ENCODE results near the gene IL15. TPM values are rescaled to one million over a fixed set of nuclear protein-coding genes. Genes with fewer than 3 reads are reported as not detected.

The IL15 gene
- total and polyA plus RNA-seq, 2 of the 8 experiments (the other 6 are each of a cell fraction or from before 2014, with no cell fraction given): 0.30 to 0.61 TPM

DNA sequence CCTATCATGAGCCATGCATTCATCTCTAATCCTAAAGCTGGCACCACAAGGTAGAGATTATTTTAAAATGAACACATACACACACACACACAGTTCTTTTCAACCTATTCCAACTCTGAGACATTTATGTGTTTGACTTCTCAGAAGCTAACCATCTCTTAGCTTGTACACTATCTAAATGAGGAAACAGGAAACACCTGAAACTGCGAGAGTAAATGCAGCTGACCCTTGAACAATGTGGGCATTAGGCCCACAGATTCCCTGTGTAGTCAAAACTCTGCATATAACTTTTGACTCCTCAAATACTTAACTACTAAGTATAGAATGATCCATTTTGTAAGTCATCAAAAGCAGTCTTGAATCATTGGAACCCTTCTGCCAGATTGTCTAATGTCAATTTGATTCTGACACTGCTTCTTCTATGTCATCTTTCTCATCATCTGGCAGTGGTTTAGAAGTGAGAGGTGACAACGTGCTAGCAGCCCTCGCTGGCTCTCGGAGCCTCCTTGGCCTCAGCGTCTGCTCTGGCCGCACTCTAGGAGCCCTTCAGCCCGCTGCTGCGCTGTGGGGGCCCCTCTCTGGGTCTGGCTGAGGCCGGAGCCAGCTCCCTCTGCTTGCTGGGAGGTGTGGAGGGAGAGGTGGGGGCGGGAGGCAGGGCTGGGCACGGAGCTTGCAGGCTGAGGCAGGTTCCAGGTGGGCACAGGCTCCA, 21.4 kb upstream of the IL15 start:
- Histone ChIP-seq H3K27me3 (replicated peaks in 1 of 4; ENCODE audit: control insufficient read depth in 3 of 4, extremely low read depth in 1 of 4, insufficient read depth in 3 of 4, low read length in 3 of 4) (no peaks in the 10 kb centered on the region), H2AFZ (ENCODE audit: low read length) (no peak overlapping the region), H4K91ac (replicated peaks; ENCODE audit: insufficient read length, low read length) (no peak overlapping the region), H3K27ac (ENCODE audit: low read depth, low read length) (no peak overlapping the region), H3K56ac (replicated peaks; ENCODE audit: insufficient read length, low read depth, low read length) (no peak overlapping the region), H2BK20ac (ENCODE audit: low read length) (no peak overlapping the region), H3K9ac (replicated peaks in 1 of 4; ENCODE audit: extremely low read depth in 1 of 4, low read depth in 3 of 4, low read length in 3 of 4) (no peak overlapping the region), H3K14ac (ENCODE audit: insufficient read length) (no peak overlapping the region), H3K23me2 (ENCODE audit: low read depth, low read length) (no peaks in the 10 kb centered on the region), H3K23ac (ENCODE audit: insufficient read length) (no peak overlapping the region), H3K4ac (replicated peaks; ENCODE audit: insufficient read length, low read depth, low read length) (no peak overlapping the region), H4K5ac (ENCODE audit: insufficient read length, low read depth, low read length) (no peak overlapping the region), H3K36me3 (ENCODE audit: control insufficient read depth in 2 of 4, insufficient read depth in 4 of 4, low read length in 3 of 4) (no peaks in the 10 kb centered on the region), H4K8ac (ENCODE audit: extremely low read depth, insufficient read depth, low read length) (no peak overlapping the region), H3K4me2 (ENCODE audit: insufficient read depth in 1 of 2, low read depth in 2 of 2, low read length in 2 of 2) (no peak overlapping the region), H3K79me2 (ENCODE audit: control insufficient read depth in 1 of 2, insufficient read depth in 2 of 2, low read length in 2 of 2) (no peaks in the 10 kb centered on the region), H3K18ac (ENCODE audit: extremely low read depth, low read length) (no peak overlapping the region), H2BK15ac (ENCODE audit: low read length) (no peak overlapping the region), H2BK12ac (ENCODE audit: low read depth, low read length) (no peak overlapping the region), H2BK5ac (ENCODE audit: low read depth, low read length) (no peak overlapping the region), H4K20me1 (replicated peaks in 1 of 2; ENCODE audit: control insufficient read depth in 1 of 2, insufficient read depth in 2 of 2, low read length in 2 of 2) (no peaks in the 10 kb centered on the region), H3K4me1 (replicated peaks in 1 of 4; ENCODE audit: control insufficient read depth in 3 of 4, insufficient read depth in 4 of 4, low read length in 3 of 4) (no peaks in the 10 kb centered on the region), H2BK120ac (replicated peaks; ENCODE audit: low read depth, low read length) (no peak overlapping the region), H3K4me3 (ENCODE audit: extremely low read depth in 1 of 4, insufficient read depth in 2 of 4, low read depth in 3 of 4, low read length in 4 of 4) (no peak overlapping the region), H2AK5ac (ENCODE audit: low read depth, low read length) (no peak overlapping the region), H3K79me1 (ENCODE audit: low read depth, low read length) (no peaks in the 10 kb centered on the region), H3K9me3 (ENCODE audit: insufficient read depth in 2 of 2, low read depth in 1 of 2, low read length in 1 of 2) (peaks cover 0 to 5% of the 10 kb centered on the region in 2 experiments; a peak in 1 of 4 replicates)
- ChIA-PET CTCF (ENCODE audit: partially characterized antibody) (interaction anchor here (0.6 to 1.8 kb wide), 2 partner anchors 39 to 417 kb away, joined by 3 to 4 read pairs; no protein-coding TSS in a partner anchor), POLR2A (ENCODE audit: partially characterized antibody) (no interaction called here)
- 89% methylated on average over 9 of the region's 11 CpGs; no CpG with 5 or more reads in 1 of the 2 experiments for WGBS, 2 experiments (ENCODE audit: extremely low coverage in 1 of 2, insufficient coverage in 1 of 2, insufficient read length in 1 of 2, insufficient replicate concordance in 2 of 2, low coverage in 1 of 2, low lambda C conversion rate in 2 of 2, missing lambda C conversion rate in 1 of 2)
- DNase-seq (ENCODE audit: low read depth in 1 of 2, low spot score in 2 of 2) (no peak), FAIRE-seq (no peak)
- TF ChIP-seq EZH2 (IDR thresholded peaks at IDR 0.05; ENCODE audit: low read depth, low read length, severe bottlenecking): no peak
- TF ChIP-seq SP1 (IDR thresholded peaks at IDR 0.05; ENCODE audit: low read depth, low read length): no peak
- no peak for TF ChIP-seq KDM4A (IDR thresholded peaks at IDR 0.05; ENCODE audit: low read depth, low read length, severe bottlenecking)
- TF ChIP-seq CREB1 (IDR thresholded peaks at IDR 0.05): no peak
- no peak for TF ChIP-seq SP4 (IDR thresholded peaks at IDR 0.05; ENCODE audit: low read length)

All from H1 (cell line).